GM12801 (cell line): Measurements from ENCODE around the gene PAN3.

Experiments
- CTCF ChIP-seq: IDR thresholded peaks from one replicate; pipeline ENCODE4 v1.5.1; 2011; ENCODE audit warnings: control low read depth; ENCODE audit not compliant: insufficient read length; ENCODE audit errors: extremely low read depth

The PAN3 gene

GRCh38 chr13:28171266-28171665 lies 32.9 kb downstream of the PAN3 start:
- no peak for TF ChIP-seq CTCF

GRCh38 chr13:28172947-28173346 lies 34.6 kb downstream of the PAN3 start:
- no peak for TF ChIP-seq CTCF

GRCh38 chr13:28173793-28174192 lies 35.4 kb downstream of the PAN3 start:
- no peak for TF ChIP-seq CTCF

DNA sequence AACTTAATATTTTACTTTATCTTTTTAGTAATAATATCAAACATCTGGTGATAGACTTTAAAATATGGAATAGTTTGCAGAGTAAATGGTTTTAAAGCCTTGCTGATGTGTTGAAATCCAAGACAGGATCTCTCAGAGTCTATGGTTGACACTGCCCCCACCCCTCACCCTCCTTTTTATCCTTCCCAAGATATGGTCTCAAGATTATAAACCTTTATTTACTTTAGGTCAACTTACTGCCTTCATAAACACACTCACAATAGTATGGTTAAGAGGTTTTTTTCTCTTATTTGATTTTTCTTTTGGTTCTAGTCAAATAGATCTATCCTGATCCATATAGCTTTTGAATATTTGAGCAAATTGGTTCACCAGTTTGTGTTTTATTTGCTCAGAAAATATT lies 39.0 kb downstream of the PAN3 start:
- TF ChIP-seq CTCF, result no peak

- no peak for TF ChIP-seq CTCF
These were observed 39.5 kb downstream of the PAN3 start for GRCh38 chr13:28177877-28178276.

DNA sequence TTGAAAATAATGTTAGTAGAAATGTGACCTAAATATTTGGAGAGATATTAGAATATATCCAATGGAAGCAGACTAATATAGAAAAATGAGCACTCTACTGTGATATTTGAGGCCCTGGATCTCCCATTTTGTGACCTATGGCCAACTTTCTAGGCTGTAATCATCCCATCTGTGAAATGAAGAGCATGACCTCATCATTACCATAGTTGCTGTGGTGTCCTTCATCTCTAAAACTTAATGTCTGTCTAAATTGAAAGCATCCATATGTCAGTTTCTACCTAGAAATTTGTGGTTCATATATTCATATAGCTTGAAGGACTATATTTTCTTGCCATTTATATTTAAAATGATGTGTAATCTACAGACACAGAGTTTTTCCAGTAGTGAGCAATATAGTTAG lies 41.6 kb downstream of the PAN3 start:
- TF ChIP-seq CTCF, result no peak

DNA sequence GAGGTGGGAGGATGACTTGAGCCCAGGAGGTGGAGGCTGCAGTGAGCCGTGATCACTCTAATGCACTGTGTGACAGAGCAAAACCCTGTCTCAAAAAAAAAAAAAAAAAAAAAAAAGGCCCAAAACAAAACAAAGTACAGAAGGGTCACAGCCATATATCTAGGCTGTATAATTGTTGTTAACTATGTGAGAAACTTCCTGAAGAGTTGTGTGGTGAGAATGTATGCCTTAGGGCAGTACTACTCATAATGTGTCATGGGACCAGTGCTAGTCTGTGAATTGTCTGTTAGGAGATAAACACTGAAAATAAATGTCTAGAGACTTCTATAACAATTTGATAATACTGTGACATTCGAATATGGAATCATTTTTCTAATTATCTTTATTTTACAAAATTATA lies 43.1 kb downstream of the PAN3 start:
- TF ChIP-seq CTCF, result no peak

- TF ChIP-seq CTCF, result no peak
These were observed 46.9 kb downstream of the PAN3 start for GRCh38 chr13:28185256-28185655.
